HFF-Myc (cell line): ENCODE results near the gene ALAS1.

Experiments used
- DNase-seq: peaks from one replicate; pipeline ENCODE4 v3.0.0-alpha.2; 2011; ENCODE audit warnings: low read depth; ENCODE audit errors: extremely low read depth
- H3K4me3 ChIP-seq: replicated peaks from 2 replicates; pipeline ENCODE4 v1.5.1; 2011; ENCODE audit warnings: low read depth, mild to moderate bottlenecking, control low read depth, low read length
- TF ChIP-seq, protein P1 (sequence below): IDR thresholded peaks from 2 replicates; pipeline ENCODE4 v1.5.1; 2012; ENCODE audit warnings: mild to moderate bottlenecking, low read depth, low read length, control low read depth; ENCODE audit errors: missing control alignments

Gene ALAS1

DNA sequence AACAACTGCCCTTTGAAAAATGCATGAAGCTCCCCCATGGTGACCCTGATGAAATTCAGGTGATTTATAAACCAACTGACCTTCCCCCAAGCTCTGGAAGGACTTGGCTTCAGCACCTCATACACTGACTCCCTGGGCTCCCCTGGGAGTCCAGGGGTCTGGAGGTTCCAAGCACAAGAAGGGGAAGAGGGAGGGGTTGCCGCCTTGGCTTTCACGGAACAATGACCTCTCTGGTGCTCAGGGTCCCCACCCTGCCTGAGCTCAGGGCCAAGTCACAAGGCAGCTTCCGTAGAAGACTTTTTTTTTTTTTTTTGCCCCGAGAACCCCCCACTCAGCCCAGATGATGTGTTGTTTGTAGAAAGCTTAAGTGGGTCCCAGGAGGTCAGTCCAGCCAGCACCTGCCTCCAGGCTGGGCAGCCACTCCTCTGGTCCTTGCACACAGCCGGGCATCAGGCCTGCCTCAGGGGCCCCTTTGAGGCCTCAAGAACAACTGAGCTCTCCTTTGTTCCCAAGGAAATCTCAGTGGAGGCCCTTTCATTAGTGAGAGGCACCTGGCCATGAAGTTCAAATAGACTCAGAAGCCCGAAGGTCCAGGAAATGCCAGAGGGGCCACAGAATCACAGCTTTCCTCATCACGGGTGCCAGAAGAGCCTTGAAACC is 14.0 kb upstream of the ALAS1 start:
- no peak overlapping the region for H3K4me3 ChIP-seq
- DNase-seq = no peak
- TF ChIP-seq, protein P1, sequence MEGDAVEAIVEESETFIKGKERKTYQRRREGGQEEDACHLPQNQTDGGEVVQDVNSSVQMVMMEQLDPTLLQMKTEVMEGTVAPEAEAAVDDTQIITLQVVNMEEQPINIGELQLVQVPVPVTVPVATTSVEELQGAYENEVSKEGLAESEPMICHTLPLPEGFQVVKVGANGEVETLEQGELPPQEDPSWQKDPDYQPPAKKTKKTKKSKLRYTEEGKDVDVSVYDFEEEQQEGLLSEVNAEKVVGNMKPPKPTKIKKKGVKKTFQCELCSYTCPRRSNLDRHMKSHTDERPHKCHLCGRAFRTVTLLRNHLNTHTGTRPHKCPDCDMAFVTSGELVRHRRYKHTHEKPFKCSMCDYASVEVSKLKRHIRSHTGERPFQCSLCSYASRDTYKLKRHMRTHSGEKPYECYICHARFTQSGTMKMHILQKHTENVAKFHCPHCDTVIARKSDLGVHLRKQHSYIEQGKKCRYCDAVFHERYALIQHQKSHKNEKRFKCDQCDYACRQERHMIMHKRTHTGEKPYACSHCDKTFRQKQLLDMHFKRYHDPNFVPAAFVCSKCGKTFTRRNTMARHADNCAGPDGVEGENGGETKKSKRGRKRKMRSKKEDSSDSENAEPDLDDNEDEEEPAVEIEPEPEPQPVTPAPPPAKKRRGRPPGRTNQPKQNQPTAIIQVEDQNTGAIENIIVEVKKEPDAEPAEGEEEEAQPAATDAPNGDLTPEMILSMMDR = no peak

DNA sequence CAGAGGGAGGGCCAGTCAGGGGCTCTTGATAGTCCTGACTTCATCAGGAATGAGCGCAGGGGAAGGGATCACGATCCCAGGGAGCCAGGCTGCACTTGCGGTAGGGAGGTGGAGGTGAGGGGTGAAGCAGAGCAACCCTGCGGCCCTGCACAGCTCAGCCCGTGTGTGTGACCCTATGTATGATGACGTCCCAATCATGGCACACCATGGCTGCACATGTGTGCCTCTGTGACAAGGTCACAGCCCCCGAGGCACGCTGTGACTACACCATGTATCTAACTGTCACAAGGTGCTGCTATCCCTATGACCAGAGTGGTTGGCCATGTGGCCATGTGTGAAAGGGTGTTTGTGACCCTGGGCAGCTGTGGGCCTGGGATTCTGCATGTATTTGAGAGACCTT is 13.3 kb upstream of the ALAS1 start:
- TF ChIP-seq, protein P1 = no peak
- H3K4me3 ChIP-seq = no peak overlapping the region
- no peak for DNase-seq

DNA sequence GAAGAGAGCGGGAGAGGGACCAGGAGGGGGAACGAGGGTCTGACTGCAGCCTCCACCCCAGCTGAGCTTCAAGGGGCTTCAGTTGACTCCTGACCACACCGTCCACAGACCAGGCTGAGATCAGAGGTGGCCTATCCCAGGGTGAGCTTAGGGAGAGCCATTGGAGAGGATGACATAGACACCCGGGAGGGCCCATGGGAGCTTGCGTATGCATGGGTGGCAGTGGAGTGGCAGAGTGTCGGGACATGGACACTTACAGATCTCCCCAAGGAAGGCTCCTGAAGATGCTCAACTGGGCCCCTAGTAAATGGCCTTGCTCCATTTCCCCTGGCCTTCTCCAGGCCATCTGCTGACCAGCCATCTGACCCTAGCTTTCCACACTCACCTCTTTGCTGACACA is 12.6 kb upstream of the ALAS1 start:
- DNase-seq = no peak
- TF ChIP-seq, protein P1 = no peak
- no peak overlapping the region for H3K4me3 ChIP-seq

DNA sequence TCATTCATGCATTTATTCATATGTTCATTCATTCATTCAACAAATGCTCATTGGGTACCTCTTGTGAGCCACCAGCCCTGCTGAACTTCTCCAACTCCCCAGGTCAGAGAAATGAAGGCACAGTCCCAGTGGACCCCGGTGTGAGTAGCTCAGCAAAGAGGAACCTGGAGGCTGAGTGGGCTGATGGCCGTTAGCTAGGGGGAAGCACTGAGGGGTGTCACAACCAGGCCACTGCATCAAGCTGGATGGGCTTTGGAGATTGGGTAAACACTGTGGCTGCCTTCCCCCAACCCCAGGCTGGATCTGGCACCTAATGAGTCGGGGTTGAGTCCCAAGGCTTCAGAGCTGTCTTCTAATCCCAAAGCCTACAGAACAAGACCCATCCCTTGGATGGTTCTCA is 12.1 kb upstream of the ALAS1 start:
- DNase-seq = no peak
- no peak overlapping the region for H3K4me3 ChIP-seq
- TF ChIP-seq, protein P1 = no peak

DNA sequence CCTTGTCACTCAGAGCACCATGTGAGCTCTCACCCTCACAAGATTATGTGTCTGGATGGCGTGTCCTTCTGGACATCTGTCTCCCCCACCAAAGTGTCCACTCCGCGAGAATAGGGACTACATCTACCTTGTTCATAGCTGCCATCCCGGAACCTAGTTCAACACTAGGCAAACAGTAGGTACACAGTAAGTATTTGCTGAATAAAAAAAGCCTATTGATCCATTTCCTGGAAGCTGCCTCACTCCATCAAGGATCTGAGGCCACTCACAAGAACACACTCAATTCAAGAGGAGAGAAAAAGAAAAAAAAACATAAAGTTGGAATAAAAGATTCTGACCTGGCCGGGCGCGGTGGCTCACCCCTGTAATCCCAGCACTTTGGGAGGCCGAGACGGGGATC is 11.2 kb upstream of the ALAS1 start:
- DNase-seq = no peak
- TF ChIP-seq, protein P1 = no peak

DNA sequence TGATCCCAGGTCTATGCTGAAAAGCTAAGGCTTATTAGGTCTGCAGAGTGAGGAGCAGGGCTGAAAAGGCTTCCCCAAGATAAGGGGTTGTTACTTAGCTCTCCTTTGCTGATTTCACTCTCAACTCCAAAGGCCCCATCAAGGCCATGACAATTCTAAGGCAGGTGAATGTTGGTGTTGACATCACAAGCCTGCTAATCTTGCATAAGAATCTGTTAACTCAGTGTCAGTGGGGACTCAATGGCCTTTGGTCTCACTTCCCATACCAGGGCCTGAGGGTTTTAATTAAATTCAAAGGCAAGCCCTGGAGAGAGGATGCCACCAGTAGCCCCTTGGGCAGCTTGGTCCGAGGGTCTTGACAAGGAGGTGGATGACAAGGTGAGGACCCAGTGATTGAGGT is 9.4 kb upstream of the ALAS1 start:
- TF ChIP-seq, protein P1 = no peak
- H3K4me3 ChIP-seq = no peak overlapping the region
- no peak for DNase-seq

More for the DNA sequence above, 11.2 kb upstream of the ALAS1 start:
- no peak overlapping the region for H3K4me3 ChIP-seq

DNA sequence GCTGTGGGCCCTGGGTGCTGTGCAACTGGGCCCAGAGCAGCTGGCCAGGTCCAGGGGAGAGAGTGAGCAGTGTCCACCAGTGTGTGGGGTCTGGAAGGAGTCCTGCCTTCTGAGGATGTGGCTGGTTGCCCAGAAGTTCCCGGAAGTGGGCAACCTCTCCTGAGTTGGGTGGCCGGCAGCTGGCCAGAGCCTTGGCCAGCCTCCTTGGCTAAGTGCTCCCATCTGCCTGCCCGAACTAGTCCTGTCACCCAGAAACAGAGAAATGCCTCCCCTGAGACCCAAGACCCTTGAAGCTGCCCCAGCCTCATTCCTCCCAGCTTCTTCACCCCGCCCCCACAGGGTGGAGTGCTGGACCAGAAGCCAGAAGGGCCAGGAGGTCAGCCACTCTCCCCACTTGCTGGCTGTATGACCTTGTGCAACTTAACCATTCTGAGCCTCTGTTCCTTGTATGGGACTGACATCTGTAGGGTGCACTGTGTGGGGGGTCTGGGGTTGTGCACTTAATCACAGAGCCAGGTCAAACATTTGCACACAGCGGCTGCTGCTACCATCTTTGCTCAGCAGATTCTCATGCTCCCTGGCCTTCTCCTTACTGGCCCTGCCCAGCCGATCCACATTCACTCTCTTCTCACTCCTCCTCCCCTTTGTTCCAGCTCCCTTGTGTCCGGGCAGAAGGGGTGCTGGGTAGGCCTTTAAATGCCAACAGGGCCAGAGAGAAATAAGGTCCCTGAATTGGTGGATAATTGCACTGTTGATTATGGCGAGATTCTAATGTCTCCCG is 7.5 kb upstream of the ALAS1 start:
- no peak overlapping the region for H3K4me3 ChIP-seq
- TF ChIP-seq, protein P1 = no peak
- no peak for DNase-seq
